SK-N-SH (cell line): ENCODE measurements around the gene ABHD2. TPM values are rescaled to one million over a fixed set of nuclear protein-coding genes. Genes with fewer than 3 reads are reported as not detected.
A peak's percentile ranks its signal among the peaks of the same experiment; 100 is the strongest.

Experiments
- CTCF ChIA-PET: fragments of 300-600, 350-600 bp; formaldehyde crosslinking; extraction: SDS; loops from one replicate; lab custom pipeline; 2021; lab: Yijun Ruan, JAX
- POLR2A ChIA-PET: fragments of 350-600 bp; sonication (Branson Sonifier 250); formaldehyde crosslinking; extraction: SDS; loops from one replicate; lab custom pipeline; 2020; ENCODE audit warnings: antibody characterized with exemption, inconsistent platforms; lab: Yijun Ruan, JAX
- DNase-seq: peaks from one replicate; pipeline ENCODE4 v3.0.0; 2012
- H2AFZ ChIP-seq: fragments of 200-600 bp; sonication (generic); 2 replicates; pipeline ENCODE4 v1.8.1; 2016; ENCODE audit warnings: antibody characterized with exemption, mild to moderate bottlenecking, low read depth
- H3F3A ChIP-seq: fragments of 200-600 bp; sonication (generic); replicated peaks from 2 replicates; pipeline ENCODE3; 2016; ENCODE audit warnings: antibody characterized with exemption, mild to moderate bottlenecking; ENCODE audit not compliant: insufficient read depth
- H3K27ac ChIP-seq, 2 experiments: fragments of 200-500 bp in 1 of 2; fragments of 200-600 bp in 1 of 2; sonication (Bioruptor generic) in 1 of 2; sonication (generic), shearing (Covaris generic) in 1 of 2; 2 replicates each; pipeline versions ENCODE4 v1.5.1 to v1.6.1; 2014 to 2016; ENCODE audit warnings: low read depth in 2 of 2, inconsistent platforms in 1 of 2, low read length in 1 of 2, mild to moderate bottlenecking in 1 of 2, mixed read lengths in 1 of 2
- H3K27me3 ChIP-seq: fragments of 200-600 bp; sonication (generic), shearing (Covaris generic); 2 replicates; pipeline ENCODE4 v1.6.1; 2016; ENCODE audit warnings: mixed run types; ENCODE audit not compliant: insufficient read depth
- H3K36me3 ChIP-seq, 2 experiments: fragments of 200-500 bp in 1 of 2; fragments of 200-600 bp in 1 of 2; sonication (Bioruptor generic) in 1 of 2; sonication (generic) in 1 of 2; replicated peaks in 1 of 2; 2 replicates each; pipeline versions ENCODE3 to v1.5.1; 2014 to 2016; ENCODE audit warnings: low read length in 1 of 2, mild to moderate bottlenecking in 1 of 2; ENCODE audit not compliant: insufficient read depth in 2 of 2, control insufficient read depth in 1 of 2
- H3K4me1 ChIP-seq, 2 experiments: fragments of 200-500 bp in 1 of 2; fragments of 200-600 bp in 1 of 2; sonication (Bioruptor generic) in 1 of 2; sonication (generic), shearing (Covaris generic) in 1 of 2; 2 replicates each; pipeline versions ENCODE4 v1.5.1 to v1.6.1; 2014 to 2016; ENCODE audit warnings: low read depth in 1 of 2, low read length in 1 of 2, mixed run types in 1 of 2; ENCODE audit not compliant: insufficient read depth in 2 of 2, control insufficient read depth in 1 of 2
- H3K4me2 ChIP-seq: fragments of 200-600 bp; sonication (generic), shearing (Covaris generic); 2 replicates; pipeline ENCODE4 v1.6.1; 2017; ENCODE audit warnings: mixed run types
- H3K4me3 ChIP-seq, 2 experiments: fragments of 200-500 bp in 1 of 2; fragments of 200-600 bp in 1 of 2; sonication (Bioruptor generic) in 1 of 2; sonication (generic), shearing (Covaris generic) in 1 of 2; 2 replicates each; pipeline versions ENCODE4 v1.5.1 to v1.8.1; 2014 to 2016; ENCODE audit warnings: low read depth in 2 of 2, inconsistent platforms in 1 of 2, low read length in 1 of 2, mild to moderate bottlenecking in 1 of 2, mixed read lengths in 1 of 2, moderate library complexity in 1 of 2
- H3K79me2 ChIP-seq: fragments of 200-600 bp; sonication (generic); 2 replicates; pipeline ENCODE4 v1.8.1; 2017; ENCODE audit warnings: mild to moderate bottlenecking; ENCODE audit not compliant: insufficient read depth
- H3K9ac ChIP-seq: fragments of 200-600 bp; sonication (generic); 2 replicates; pipeline ENCODE4 v1.6.1; 2017; ENCODE audit warnings: mixed run types
- H3K9me2 ChIP-seq: fragments of 200-600 bp; sonication (generic); 2 replicates; pipeline ENCODE4 v1.6.1; 2017; ENCODE audit warnings: mixed run types
- H3K9me3 ChIP-seq: fragments of 200-600 bp; sonication (generic); 2 replicates; pipeline ENCODE4 v1.6.1; 2017; ENCODE audit warnings: mixed run types, mild to moderate bottlenecking, moderate library complexity
- H4K20me1 ChIP-seq: fragments of 200-600 bp; sonication (generic); 2 replicates; pipeline ENCODE4 v1.6.1; 2017; ENCODE audit warnings: mild to moderate bottlenecking, mixed run types; ENCODE audit not compliant: insufficient read depth
- CHD2 ChIP-seq: fragments of 150-350 bp; IDR thresholded peaks from 2 replicates; pipeline ENCODE4 v1.6.1; 2018; ENCODE audit warnings: low read length; ENCODE audit not compliant: partially characterized antibody
- ELF1 ChIP-seq: IDR thresholded peaks from 2 replicates; pipeline ENCODE4 v1.4.0; 2012
- EP300 ChIP-seq, 2 experiments: IDR thresholded peaks; 2 replicates each; pipeline versions ENCODE4 v1.4.0 to v1.6.1; 2012; ENCODE audit warnings: borderline replicate concordance in 1 of 2, low read depth in 1 of 2, low read length in 1 of 2
- FOXJ3 ChIP-seq: sonication (generic); formaldehyde crosslinking; IDR thresholded peaks from 2 replicates; pipeline ENCODE4 v1.5.1; 2020; ENCODE audit warnings: mild to moderate bottlenecking, missing genetic modification reagents
- GABPA ChIP-seq: IDR thresholded peaks from 2 replicates; pipeline ENCODE4 v1.4.0; 2012; ENCODE audit warnings: low read depth, mild to moderate bottlenecking
- IRF3 ChIP-seq: fragments of 150-350 bp; IDR thresholded peaks from 2 replicates; pipeline ENCODE4 v1.6.1; 2016; ENCODE audit warnings: mild to moderate bottlenecking, low read depth, low read length
- JUND ChIP-seq: IDR thresholded peaks from 2 replicates; pipeline ENCODE4 v1.4.0; 2012
- POLR2AphosphoS5 ChIP-seq: IDR thresholded peaks from 2 replicates; pipeline ENCODE4 v1.6.1; 2012; ENCODE audit warnings: low read depth, low read length
- TAF1 ChIP-seq: IDR thresholded peaks from 2 replicates; pipeline ENCODE4 v1.6.1; 2012; ENCODE audit warnings: low read depth, mild to moderate bottlenecking, low read length, moderate library complexity, borderline replicate concordance
- TCF12 ChIP-seq: IDR thresholded peaks from 2 replicates; pipeline ENCODE4 v1.4.0; 2012
- TEAD4 ChIP-seq: IDR thresholded peaks from 2 replicates; pipeline ENCODE4 v1.4.0; 2012; ENCODE audit warnings: mild to moderate bottlenecking, borderline replicate concordance; ENCODE audit not compliant: insufficient read depth
- USF1 ChIP-seq: IDR thresholded peaks from 2 replicates; pipeline ENCODE4 v1.4.0; 2012; ENCODE audit warnings: low read depth, borderline replicate concordance
- WGBS: methylation state at CpG from one replicate; pipeline ENCODE4 v1.1.6; 2017; ENCODE audit warnings: low lambda C conversion rate; 5-methylcytosine and 5-hydroxymethylcytosine counted together
- polyA plus RNA-seq, 3 experiments: library from polyadenylated mRNA; depleted of rRNA; stranded (reverse); fragments of >200 nt; gene quantifications; 2 replicates each; pipeline ENCODE4 v1.2.3, GENCODE V29; 2012

The ABHD2 gene
- polyA plus RNA-seq, 1 of the 3 experiments (the other 2 are of a cell fraction): 19.2 TPM

GRCh38 chr15:89109238-89109637, 21.0 kb downstream of the ABHD2 start (continued):
- TF ChIP-seq IRF3 (no peak), JUND (no peak), TAF1 (no peak), EP300 (IDR thresholded peaks at IDR 0.05; ENCODE audit: borderline replicate concordance in 1 of 2, low read depth in 1 of 2, low read length in 1 of 2) (no peak)

DNA sequence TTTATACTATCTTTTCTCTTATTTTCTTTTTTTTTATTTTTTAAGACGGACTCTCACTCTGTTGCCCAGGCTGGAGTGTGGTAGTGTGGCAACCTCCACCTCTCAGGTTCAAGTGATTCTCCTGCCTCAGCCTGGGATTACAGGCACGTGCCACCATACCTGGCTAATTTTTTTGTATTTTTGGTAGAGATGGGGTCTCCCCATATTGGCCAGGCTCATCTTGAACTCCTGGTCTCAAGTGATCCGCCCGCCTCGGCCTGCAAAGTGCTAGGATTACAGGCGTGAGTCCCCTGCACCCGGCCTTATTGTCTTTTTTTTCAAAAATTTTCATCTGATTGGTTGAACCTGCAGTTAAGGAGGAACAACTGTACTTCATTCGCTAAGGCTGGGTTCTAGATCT, 21.8 kb downstream of the ABHD2 start:
- H3K27me3 ChIP-seq: no peaks in the 10 kb centered on the region
- no peaks in the 10 kb centered on the region for H3K9me2 ChIP-seq
- no peaks in the 10 kb centered on the region for H3K9me3 ChIP-seq
- H3K79me2 ChIP-seq: peaks cover 49% of the 10 kb centered on the region
- TF ChIP-seq GABPA (no peak), POLR2AphosphoS5 (no peak), TEAD4 (no peak), FOXJ3 (CRISPR knock-in tag) (no peak), USF1 (no peak), CHD2 (no peak), ELF1 (no peak), TCF12 (no peak)
- peaks cover 17% of the 10 kb centered on the region for H3F3A ChIP-seq
- peaks cover 0 to 17% of the 10 kb centered on the region in 2 experiments for H3K36me3 ChIP-seq
- H3K27ac ChIP-seq: peak overlapping the region in 1 of 2 experiments; percentile 50; a peak in 1 of 4 replicates
- H2AFZ ChIP-seq: no peak overlapping the region
- H3K4me1 ChIP-seq: peaks cover 22 to 62% of the 10 kb centered on the region in 2 experiments
- no peak for DNase-seq
- no peak overlapping the region for H3K9ac ChIP-seq
- H4K20me1 ChIP-seq: no peaks in the 10 kb centered on the region
- POLR2A ChIA-PET: no interaction called here
- CTCF ChIA-PET: interaction anchor here (1.3 to 3.1 kb wide), 2 partner anchors 53 to 61 kb away, joined by 5 to 13 read pairs; no protein-coding TSS in a partner anchor
- H3K4me3 ChIP-seq: no peak overlapping the region
- no peak overlapping the region for H3K4me2 ChIP-seq
- 96% methylated on average over 8 of the region's 8 CpGs for WGBS

DNA sequence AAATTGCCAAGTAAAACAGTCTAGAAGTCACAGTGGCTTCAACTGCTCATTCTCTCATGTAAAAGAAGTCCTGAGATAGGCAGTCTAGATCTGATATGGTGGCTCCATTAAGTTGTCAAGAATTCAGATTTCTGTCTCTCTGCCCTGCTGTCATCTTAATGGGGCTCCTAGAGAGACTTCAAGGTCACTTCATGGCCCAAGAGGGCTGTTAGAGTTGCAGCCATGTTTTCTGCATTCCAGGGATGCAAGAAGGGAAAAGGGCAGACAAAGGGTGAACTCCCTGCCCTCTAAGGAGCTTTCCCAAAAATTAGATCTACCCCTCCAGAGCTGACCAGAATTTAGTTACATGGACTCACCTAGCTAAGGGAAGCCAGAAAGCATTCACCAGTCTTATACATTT, 23.1 kb downstream of the ABHD2 start:
- peaks cover 44% of the 10 kb centered on the region for H3K79me2 ChIP-seq
- POLR2A ChIA-PET: no interaction called here
- H3K36me3 ChIP-seq: peaks cover under 1 to 22% of the 10 kb centered on the region in 2 experiments
- DNase-seq: no peak
- peaks cover 14 to 64% of the 10 kb centered on the region in 2 experiments for H3K4me1 ChIP-seq
- H2AFZ ChIP-seq: no peak overlapping the region
- no peak overlapping the region for H3K9ac ChIP-seq
- no peak for TF ChIP-seq TCF12
- TF ChIP-seq, all 33 proteins: peak for 0
- CTCF ChIA-PET: interaction anchor here (0.7 to 4.8 kb wide), 8 partner anchors 9 to 67 kb away, joined by 3 to 35 read pairs (median 8); no protein-coding TSS in a partner anchor
- Histone ChIP-seq H4K20me1 (no peaks in the 10 kb centered on the region), H3F3A (peaks cover 8% of the 10 kb centered on the region), H3K9me3 (no peaks in the 10 kb centered on the region), H3K27me3 (no peaks in the 10 kb centered on the region), H3K4me3 (no peak overlapping the region), H3K9me2 (no peaks in the 10 kb centered on the region), H3K4me2 (no peak overlapping the region), H3K27ac (peak overlapping the region; percentile 27 to 68; a peak in 3 of 4 replicates)
